ENCODE measurements around the gene HOXD10. TPM values are rescaled to one million over a fixed set of nuclear protein-coding genes. Genes with fewer than 3 reads are reported as not detected.

The HOXD10 gene
- total RNA-seq, 4 donors from 2014 or later, result 0.31 to 0.67 (median 0.52) TPM; not detected in 1

DNA sequence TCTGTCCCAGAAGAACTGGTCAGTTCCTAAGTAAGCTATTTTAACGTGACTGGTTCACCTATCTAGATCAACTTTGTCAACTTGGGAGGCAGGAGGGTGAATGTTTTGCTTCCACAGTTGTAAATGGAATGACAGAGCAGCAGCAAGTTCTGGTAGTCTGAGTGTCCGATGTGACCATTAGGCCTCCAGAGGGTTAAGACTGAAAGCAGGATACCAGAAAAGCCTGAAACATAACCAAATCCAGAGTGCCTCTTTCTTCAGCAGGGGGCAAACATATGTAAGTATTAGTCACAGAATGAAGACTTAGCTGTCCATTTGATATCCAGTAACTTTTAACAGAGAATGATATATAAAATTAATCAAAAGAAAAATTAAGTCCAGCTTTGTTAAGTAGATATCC, 49.7 kb downstream of the HOXD10 start:
- Histone ChIP-seq H3K27me3 (peaks cover 100% of the 10 kb centered on the region), H3K27ac (no peak overlapping the region), H3K36me3 (no peaks in the 10 kb centered on the region), H3K4me1 (peaks cover 0 to 27% (median 0%) of the 10 kb centered on the region in 3 donors), H3K9me3 (peaks cover 0 to 5% (median 0%) of the 10 kb centered on the region in 3 donors), H3K4me3 (no peak overlapping the region)
- WGBS, 2 donors (ENCODE audit: low coverage in 1 of 2), result 17 to 40% methylated on average over 2 of the region's 2 CpGs
- ATAC-seq, result no peak
- TF ChIP-seq CTCF (IDR thresholded peaks at IDR 0.05), result no peak

GRCh38 chr2:176167398-176167797, 50.8 kb downstream of the HOXD10 start:
- H3K36me3 ChIP-seq, result no peaks in the 10 kb centered on the region
- H3K4me1 ChIP-seq, result peaks cover 0 to 26% (median 5%) of the 10 kb centered on the region in 3 donors
- ATAC-seq, result no peak
- TF ChIP-seq EP300 (IDR thresholded peaks at IDR 0.05) (no peak), POLR2AphosphoS5 (IDR thresholded peaks at IDR 0.05) (no peak), CTCF (IDR thresholded peaks at IDR 0.05) (no peak), POLR2A (IDR thresholded peaks at IDR 0.05) (no peak)
- H3K9me3 ChIP-seq, result peaks cover 0 to 15% (median 0%) of the 10 kb centered on the region in 3 donors
- WGBS, 2 donors (ENCODE audit: low coverage in 1 of 2), result 50 to 57% methylated on average over 1 of the region's 1 CpG
- peaks cover 100% of the 10 kb centered on the region for H3K27me3 ChIP-seq
- H3K4me3 ChIP-seq, result no peak overlapping the region
- H3K27ac ChIP-seq, result no peak overlapping the region

DNA sequence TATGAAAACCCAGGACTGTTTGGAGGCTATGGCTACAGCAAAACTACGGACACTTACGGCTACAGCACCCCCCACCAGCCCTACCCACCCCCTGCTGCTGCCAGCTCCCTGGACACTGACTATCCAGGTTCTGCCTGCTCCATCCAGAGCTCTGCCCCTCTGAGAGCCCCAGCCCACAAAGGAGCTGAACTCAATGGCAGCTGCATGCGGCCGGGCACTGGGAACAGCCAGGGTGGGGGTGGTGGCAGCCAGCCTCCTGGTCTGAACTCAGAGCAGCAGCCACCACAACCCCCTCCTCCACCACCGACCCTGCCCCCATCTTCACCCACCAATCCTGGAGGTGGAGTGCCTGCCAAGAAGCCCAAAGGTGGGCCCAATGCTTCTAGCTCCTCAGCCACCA, 52.6 kb downstream of the HOXD10 start:
- Histone ChIP-seq H3K27ac (no peak overlapping the region), H3K36me3 (no peaks in the 10 kb centered on the region), H3K4me1 (peaks cover 0 to 25% (median 5%) of the 10 kb centered on the region in 3 donors), H3K27me3 (peaks cover 100% of the 10 kb centered on the region), H3K4me3 (no peak overlapping the region), H3K9me3 (peaks cover 0 to 18% (median 0%) of the 10 kb centered on the region in 3 donors)
- no peak for ATAC-seq
- TF ChIP-seq POLR2AphosphoS5 (IDR thresholded peaks at IDR 0.05), result no peak
- TF ChIP-seq POLR2A (IDR thresholded peaks at IDR 0.05), result no peak
- no peak for TF ChIP-seq CTCF (IDR thresholded peaks at IDR 0.05)
- no peak for TF ChIP-seq EP300 (IDR thresholded peaks at IDR 0.05)
- 80% methylated on average over 1 of the region's 5 CpGs; no CpG with 5 or more reads in 1 of the 2 donors for WGBS, 2 donors (ENCODE audit: low coverage in 1 of 2)

Small RNA genes within 50 kb of the gene (small RNA-seq; reads per million reads assigned to genes)
- 36,340 to 231,443 (median 69,302) reads per million in 4 donors for gene MIR10B

Other genes starting within 250 kb of the HOXD10 start
- gene LNPK, start 114.5 kb upstream of the HOXD10 start, total RNA-seq, result 10 to 100 TPM; 13.9 to 18.4 (median 15.1) TPM
- gene EVX2, start 32.8 kb upstream of the HOXD10 start, total RNA-seq, result under 1 TPM in 1 of 4 donors, not detected in 3; 0.08 TPM
- gene HOXD13, start 24.1 kb upstream of the HOXD10 start, total RNA-seq, result not detected
- gene HOXD12, start 17.0 kb upstream of the HOXD10 start, total RNA-seq, result not detected
- gene HOXD11, start 9.5 kb upstream of the HOXD10 start, total RNA-seq, result not detected
- 1 to 10 TPM in 2 of 4 donors, under 1 TPM in 2; 0.47 to 2.9 (median 1.2) TPM for gene HOXD9, start 5.9 kb downstream of the HOXD10 start, total RNA-seq
- gene HOXD8, start 12.9 kb downstream of the HOXD10 start, total RNA-seq, result 1 to 10 TPM; 2.3 to 6.9 (median 3.4) TPM
- gene HOXD4, start 34.8 kb downstream of the HOXD10 start, total RNA-seq, result 1 to 10 TPM in 2 of 4 donors, under 1 TPM in 1, not detected in 1; 0.69 to 3.6 (median 1.3) TPM
- gene HOXD3, start 40.5 kb downstream of the HOXD10 start, total RNA-seq, result 1 to 10 TPM; 1.8 to 2.7 (median 2.2) TPM
- under 1 TPM in 3 of 4 donors, not detected in 1; 0.13 to 0.54 (median 0.32) TPM for gene HOXD1, start 71.9 kb downstream of the HOXD10 start, total RNA-seq
- gene MTX2, start 152.7 kb downstream of the HOXD10 start, total RNA-seq, result 10 to 100 TPM; 21.3 to 41.1 (median 29.4) TPM

Data from gastroesophageal sphincter (tissue), 4 donors.